Upper lobe of right lung (tissue), 1 donor: ENCODE results near the gene ZNF581. TPM values are rescaled to one million over a fixed set of nuclear protein-coding genes. Genes with fewer than 3 reads are reported as not detected.

ENCODE experiments used
- ATAC-seq: fragments of 200-7000 bp; cut with Tn5 transposase; one replicate; pipeline ENCODE4 v1.9.1; 2020; ENCODE audit warnings: mild to moderate bottlenecking, moderate library complexity
- DNase-seq: peaks from one replicate; pipeline ENCODE4 v3.0.0-alpha.2; 2020
- H3K27ac ChIP-seq: fragments of 200-600 bp; one replicate; pipeline ENCODE4 v1.8.0; 2022
- H3K27me3 ChIP-seq: fragments of 200-600 bp; one replicate; pipeline ENCODE4 v1.8.0; 2022; ENCODE audit warnings: mild to moderate bottlenecking
- H3K36me3 ChIP-seq: fragments of 200-600 bp; one replicate; pipeline ENCODE4 v1.8.0; 2022
- H3K4me1 ChIP-seq: fragments of 200-600 bp; one replicate; pipeline ENCODE4 v1.8.0; 2022
- H3K4me3 ChIP-seq: fragments of 200-600 bp; one replicate; pipeline ENCODE4 v1.8.0; 2022; ENCODE audit warnings: mild to moderate bottlenecking
- H3K9me3 ChIP-seq: fragments of 200-600 bp; one replicate; pipeline ENCODE4 v1.8.0; 2022
- intact Hi-C: fragments of 100-400 bp; cut with DNase I; formaldehyde crosslinking; loops from one replicate; pipeline ENCODE4 v1.11.0; 2022
- total RNA-seq: library from RNA; stranded (reverse); fragmentation: NEBNext Ultra II Directional; extraction: Animal tissue kit (Norgen Biotek cat#: 25700); gene quantifications from one replicate; pipeline ENCODE4 v1.2.1, GENCODE V29; 2021
- TF ChIP-seq, protein P1 (sequence below): fragments of 200-600 bp; IDR thresholded peaks from one replicate; pipeline ENCODE4 v1.8.0; 2022; ENCODE audit warnings: antibody characterized with exemption
- donor health status: DM: no; HTN: yes; CAD: no; lungs with severe emphysema.

ZNF581 gene
- total RNA-seq, 1 donor from 2014 or later: 16.4 TPM

DNA sequence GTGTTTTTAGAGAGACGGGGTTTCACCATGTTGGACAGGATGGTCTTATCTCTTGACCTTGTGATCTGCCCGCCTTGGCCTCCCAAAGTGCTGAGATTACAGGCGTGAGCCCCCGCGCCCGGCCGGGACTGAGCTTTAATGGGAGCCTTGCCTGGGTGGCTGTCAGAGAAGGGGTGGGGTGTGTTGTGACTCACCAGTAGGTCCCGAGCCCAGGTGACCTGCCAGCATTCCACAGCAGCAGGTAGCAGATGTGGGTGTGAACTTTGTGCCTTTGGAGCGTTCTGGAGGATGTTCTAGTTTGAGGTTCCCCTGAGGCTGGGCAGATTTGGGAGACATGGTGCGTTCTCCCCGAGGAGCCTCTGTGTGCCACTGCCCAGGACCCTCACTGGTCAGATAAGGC lies 24.5 kb downstream of the ZNF581 start:
- Histone ChIP-seq H3K27ac (no peak overlapping the region), H3K4me3 (no peak overlapping the region), H3K36me3 (peaks cover 94% of the 10 kb centered on the region), H3K27me3 (no peaks in the 10 kb centered on the region), H3K4me1 (no peaks in the 10 kb centered on the region), H3K9me3 (no peaks in the 10 kb centered on the region)
- DNase-seq: no peak
- peak; percentile 33 for ATAC-seq
- intact Hi-C loops: no loop called here
- TF ChIP-seq, protein P1, sequence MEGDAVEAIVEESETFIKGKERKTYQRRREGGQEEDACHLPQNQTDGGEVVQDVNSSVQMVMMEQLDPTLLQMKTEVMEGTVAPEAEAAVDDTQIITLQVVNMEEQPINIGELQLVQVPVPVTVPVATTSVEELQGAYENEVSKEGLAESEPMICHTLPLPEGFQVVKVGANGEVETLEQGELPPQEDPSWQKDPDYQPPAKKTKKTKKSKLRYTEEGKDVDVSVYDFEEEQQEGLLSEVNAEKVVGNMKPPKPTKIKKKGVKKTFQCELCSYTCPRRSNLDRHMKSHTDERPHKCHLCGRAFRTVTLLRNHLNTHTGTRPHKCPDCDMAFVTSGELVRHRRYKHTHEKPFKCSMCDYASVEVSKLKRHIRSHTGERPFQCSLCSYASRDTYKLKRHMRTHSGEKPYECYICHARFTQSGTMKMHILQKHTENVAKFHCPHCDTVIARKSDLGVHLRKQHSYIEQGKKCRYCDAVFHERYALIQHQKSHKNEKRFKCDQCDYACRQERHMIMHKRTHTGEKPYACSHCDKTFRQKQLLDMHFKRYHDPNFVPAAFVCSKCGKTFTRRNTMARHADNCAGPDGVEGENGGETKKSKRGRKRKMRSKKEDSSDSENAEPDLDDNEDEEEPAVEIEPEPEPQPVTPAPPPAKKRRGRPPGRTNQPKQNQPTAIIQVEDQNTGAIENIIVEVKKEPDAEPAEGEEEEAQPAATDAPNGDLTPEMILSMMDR: no peak

DNA sequence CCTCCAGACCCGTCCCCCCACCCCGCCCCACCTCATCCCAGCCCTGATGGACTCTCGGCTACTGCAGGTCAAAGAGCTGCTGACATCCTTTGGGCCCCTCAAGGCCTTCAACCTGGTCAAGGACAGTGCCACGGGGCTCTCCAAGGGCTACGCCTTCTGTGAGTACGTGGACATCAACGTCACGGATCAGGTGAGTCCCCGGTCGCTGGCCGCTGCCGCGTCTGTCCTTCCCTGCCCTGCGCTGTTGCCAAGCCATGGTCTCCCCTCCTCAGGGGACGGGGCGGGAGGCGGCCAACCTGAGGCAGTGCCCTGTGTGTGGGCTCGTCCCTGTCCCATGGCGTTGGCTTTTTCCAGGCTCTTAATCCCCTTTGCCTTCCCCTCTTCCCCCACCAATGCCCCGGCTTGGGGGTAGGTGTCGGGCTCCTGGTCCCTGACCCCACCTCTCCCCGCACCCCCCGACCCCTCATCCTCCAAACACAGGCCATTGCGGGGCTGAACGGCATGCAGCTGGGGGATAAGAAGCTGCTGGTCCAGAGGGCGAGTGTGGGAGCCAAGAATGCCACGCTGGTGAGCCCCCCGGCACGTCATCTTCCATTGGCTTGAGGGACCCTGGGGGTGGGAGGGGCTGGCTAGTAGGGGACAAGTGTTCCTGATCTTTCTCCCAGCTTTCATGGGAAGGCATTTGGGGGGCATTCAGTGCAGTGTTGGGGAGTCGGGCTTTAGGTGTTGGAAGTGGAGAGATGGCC lies 25.3 kb downstream of the ZNF581 start:
- TF ChIP-seq, protein P1: no peak
- ATAC-seq: no peak
- no peak for DNase-seq
- Histone ChIP-seq H3K27me3 (no peaks in the 10 kb centered on the region), H3K4me3 (no peak overlapping the region), H3K27ac (no peak overlapping the region), H3K4me1 (no peaks in the 10 kb centered on the region), H3K36me3 (peaks cover 93% of the 10 kb centered on the region), H3K9me3 (no peaks in the 10 kb centered on the region)
- intact Hi-C loops: no loop called here

DNA sequence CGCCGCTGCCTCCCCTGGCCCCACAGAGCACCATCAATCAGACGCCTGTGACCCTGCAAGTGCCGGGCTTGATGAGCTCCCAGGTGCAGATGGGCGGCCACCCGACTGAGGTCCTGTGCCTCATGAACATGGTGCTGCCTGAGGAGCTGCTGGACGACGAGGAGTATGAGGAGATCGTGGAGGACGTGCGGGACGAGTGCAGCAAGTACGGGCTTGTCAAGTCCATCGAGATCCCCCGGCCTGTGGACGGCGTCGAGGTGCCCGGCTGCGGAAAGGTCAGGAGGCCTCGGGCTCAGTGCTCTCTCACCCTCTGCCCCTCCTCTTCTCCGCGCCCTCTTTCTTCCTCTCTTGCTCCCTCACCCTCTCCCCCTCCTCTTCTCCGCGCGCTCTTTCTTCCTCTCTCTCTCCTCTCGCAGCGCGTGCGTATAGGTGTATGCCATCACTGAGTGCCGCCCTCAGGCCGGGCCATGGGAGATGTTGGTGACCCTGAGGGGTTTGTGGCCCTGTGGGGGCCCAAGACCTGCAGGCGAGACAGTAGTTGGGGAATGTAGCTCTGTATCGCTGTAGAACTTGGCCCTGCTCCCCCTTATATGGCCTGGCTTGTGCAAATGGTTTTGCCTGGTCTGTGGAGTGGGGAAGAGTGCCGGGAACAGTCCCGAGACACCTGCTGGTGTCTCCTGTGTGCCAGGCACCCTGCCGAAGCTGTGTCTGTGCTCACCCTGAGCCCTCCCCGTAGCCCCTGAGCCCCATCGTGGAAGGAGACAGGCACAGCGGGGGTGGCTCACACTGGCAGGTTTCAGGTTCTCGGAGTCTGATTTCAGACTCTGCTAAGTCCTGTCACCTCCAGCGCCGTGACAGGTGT lies 26.2 kb downstream of the ZNF581 start:
- DNase-seq: no peak

DNA sequence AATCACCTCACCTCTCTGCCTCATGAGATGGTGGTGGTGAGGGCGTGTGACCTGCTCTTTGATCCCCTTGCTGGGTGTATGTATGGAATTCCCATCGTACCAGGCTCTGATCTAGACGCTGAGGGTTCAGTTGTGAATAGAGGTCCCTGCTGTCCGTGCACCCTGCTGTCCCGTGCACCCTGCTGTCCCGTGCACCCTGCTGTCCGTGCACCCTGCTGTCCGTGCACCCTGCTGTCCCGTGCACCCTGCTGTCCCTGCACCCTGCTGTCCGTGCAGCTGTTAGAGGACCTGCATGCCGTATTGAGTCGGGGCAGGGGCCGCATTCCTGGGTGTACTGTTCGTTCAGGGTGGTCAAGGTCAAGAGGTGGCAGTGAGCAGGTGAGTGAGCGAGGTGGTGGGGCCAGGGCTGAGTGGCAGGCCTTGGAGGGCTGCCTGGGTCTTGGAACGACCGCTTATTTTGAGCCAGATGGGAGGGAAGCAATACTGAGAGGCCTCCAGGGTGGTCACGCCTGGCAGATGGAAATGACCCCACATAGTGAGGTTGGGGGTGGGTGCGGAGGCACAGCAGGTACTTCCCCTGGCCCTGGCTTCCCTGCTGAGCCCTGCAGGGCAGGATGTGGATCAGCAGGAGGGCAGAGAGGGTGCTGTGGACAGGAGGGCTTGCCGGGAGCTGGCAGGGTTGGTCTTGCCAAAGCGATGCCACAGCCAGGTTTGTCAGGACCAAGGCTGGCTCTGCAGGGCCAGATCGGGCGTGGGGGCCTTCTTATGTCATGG lies 27.0 kb downstream of the ZNF581 start:
- no peaks in the 10 kb centered on the region for H3K27me3 ChIP-seq
- ATAC-seq (no peak), DNase-seq (no peak)
- no peak overlapping the region for H3K27ac ChIP-seq
- peaks cover 84% of the 10 kb centered on the region for H3K36me3 ChIP-seq
- TF ChIP-seq, protein P1: no peak
- intact Hi-C loops: no loop called here
- no peaks in the 10 kb centered on the region for H3K9me3 ChIP-seq
- H3K4me1 ChIP-seq: peaks cover 4% of the 10 kb centered on the region
- H3K4me3 ChIP-seq: no peak overlapping the region

More for the DNA sequence above, 26.2 kb downstream of the ZNF581 start:
- Histone ChIP-seq H3K4me3 (no peak overlapping the region), H3K9me3 (no peaks in the 10 kb centered on the region), H3K4me1 (peaks cover 4% of the 10 kb centered on the region), H3K36me3 (peaks cover 91% of the 10 kb centered on the region), H3K27ac (no peak overlapping the region), H3K27me3 (no peaks in the 10 kb centered on the region)
- ATAC-seq: no peak
- intact Hi-C loops: no loop called here
- TF ChIP-seq, protein P1: no peak

DNA sequence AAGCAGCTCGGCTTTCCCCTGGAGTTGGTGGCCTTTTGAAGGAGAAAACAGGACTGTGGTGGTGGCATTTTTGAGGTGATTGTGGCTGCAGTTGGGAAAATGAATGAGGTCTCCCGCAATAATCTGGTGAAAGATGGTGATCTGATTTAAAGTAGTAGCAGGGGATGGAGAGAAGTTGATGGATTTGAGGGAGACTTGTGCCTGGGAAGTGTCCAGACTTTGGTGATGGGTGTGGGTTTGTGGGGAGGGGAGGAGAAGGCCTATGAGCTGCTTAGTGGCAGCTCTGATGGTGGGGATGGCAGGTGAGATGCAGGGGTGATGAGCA lies 27.6 kb downstream of the ZNF581 start:
- intact Hi-C loops: no loop called here
- H3K27ac ChIP-seq: no peak overlapping the region
- H3K36me3 ChIP-seq: peaks cover 79% of the 10 kb centered on the region

More for the DNA sequence above, 27.6 kb downstream of the ZNF581 start:
- Histone ChIP-seq H3K9me3 (no peaks in the 10 kb centered on the region), H3K4me3 (no peak overlapping the region), H3K4me1 (peaks cover 8% of the 10 kb centered on the region), H3K27me3 (no peaks in the 10 kb centered on the region)
- TF ChIP-seq, protein P1: no peak
- ATAC-seq: no peak
- DNase-seq: no peak
